Heart left ventricle (tissue), 16 donors: Measurements from ENCODE around the gene HERC2. TPM values are rescaled to one million over a fixed set of nuclear protein-coding genes. Genes with fewer than 3 reads are reported as not detected.

Source experiments
- ATAC-seq, 4 donors: fragments of 200-7000 bp; cut with Tn5 transposase; one replicate each; pipeline ENCODE4 v1.9.1; 2020 to 2022; ENCODE audit warnings: moderate library complexity in 4 of 4, mild to moderate bottlenecking in 3 of 4, moderate number of reproducible peaks in 1 of 4
- DNase-seq, 5 donors: peaks; one replicate each; pipeline ENCODE4 v3.0.0-alpha.2; 2020
- H3K27ac ChIP-seq, 12 donors: fragments of 200-600 bp; sonication (generic) in 4 of 12; one replicate each; pipeline versions ENCODE4 v1.5.0 to v1.8.0; 2016 to 2022; ENCODE audit warnings: mild to moderate bottlenecking in 2 of 12
- H3K27me3 ChIP-seq, 9 donors: fragments of 200-600 bp; sonication (generic) in 2 of 9; one replicate each; pipeline versions ENCODE4 v1.5.1 to v1.8.0; 2016 to 2022; ENCODE audit warnings: mild to moderate bottlenecking in 3 of 9
- H3K36me3 ChIP-seq, 9 donors: fragments of 200-600 bp; sonication (generic) in 2 of 9; one replicate each; pipeline versions ENCODE4 v1.5.0 to v1.8.0; 2018 to 2022; ENCODE audit warnings: mild to moderate bottlenecking in 2 of 9
- H3K4me1 ChIP-seq, 12 donors: fragments of 200-600 bp; sonication (generic) in 4 of 12; one replicate each; pipeline versions ENCODE4 v1.5.0 to v1.8.0; 2016 to 2022; ENCODE audit warnings: mild to moderate bottlenecking in 3 of 12
- H3K4me3 ChIP-seq, 12 donors: fragments of 200-600 bp; sonication (generic) in 4 of 12; one replicate each; pipeline versions ENCODE4 v1.5.0 to v1.8.0; 2017 to 2022; ENCODE audit warnings: mild to moderate bottlenecking in 9 of 12, moderate library complexity in 4 of 12
- H3K9me3 ChIP-seq, 12 donors: fragments of 200-600 bp; sonication (generic) in 4 of 12; one replicate each; pipeline versions ENCODE4 v1.5.0 to v1.8.0; 2016 to 2022; ENCODE audit warnings: mild to moderate bottlenecking in 1 of 12
- POLR2A ChIP-seq, 2 donors: fragments of 450-650 bp; IDR thresholded peaks; one replicate each; pipeline ENCODE4 v1.6.1; 2017; ENCODE audit warnings: antibody characterized with exemption in 2 of 2, mild to moderate bottlenecking in 2 of 2, moderate library complexity in 2 of 2
- WGBS, 4 donors: extraction: QIAGEN DNeasy Blood & Tissue Kit in 2 of 4; methylation state at CpG; one replicate each; pipeline versions ENCODE4 v1.1.5 to v1.1.7; 2013 to 2018; 5-methylcytosine and 5-hydroxymethylcytosine counted together
- intact Hi-C, 10 donors: fragments of 100-400 bp; cut with DNase I; formaldehyde crosslinking; loops; one replicate each; pipeline versions ENCODE4 v1.11.1 to v1.14.2; 2022
- polyA plus RNA-seq, 2 donors: library from polyadenylated mRNA; stranded (reverse); fragments of 200-250 nt; gene quantifications; one replicate each; pipeline ENCODE4 v1.2.3, GENCODE V29; 2013
- total RNA-seq, 9 donors: library from RNA; depleted of rRNA in 2 of 9; stranded (reverse); fragments of >200 nt in 2 of 9; fragmentation: NEBNext Ultra II Directional in 3 of 9; extraction: Animal tissue kit (Norgen Biotek cat#: 25700) in 3 of 9; gene quantifications; one replicate each; pipeline versions ENCODE4 v1.1.0 to v1.2.4, GENCODE V29; 2016 to 2023
- TF ChIP-seq, protein P1 (sequence below), 12 donors: fragments of 200-600 bp; sonication (generic) in 4 of 12; IDR thresholded peaks; one replicate each; pipeline versions ENCODE4 v1.5.0 to v1.8.0; 2018 to 2022; ENCODE audit warnings: antibody characterized with exemption in 12 of 12, mild to moderate bottlenecking in 5 of 12
- donor health status: ischemic (EF 13 %, LVEDD 7.1; RV severe dilation, severe dysfunction).
- donor health status: healthy with polysubstance abuse.
- donor health status: DM: no; HTN: yes; CAD: no.
- donor health status: DM: no; HTN: no; CAD: no.
- donor health status: ischemic (EF 25% LVEDD 6.9; RV normal size, moderate dysfunction).
- donor health status: ischemic (EF 25% LVEDD 5.7; RV mildly dilated, moderate dysfunction).
- donor health status: healthy.
- donor health status: DM: yes; HTN: yes; CAD: no.
- donor health status: ischemic (EF 35%, LVEDD 5.7; RV mildly dilated, moderate dysfunction).
- donor health status: nonischemic (EF 11% LVEDD 7.7; RV severe dilation, severe dysfunction).
- donor health status: DM: yes; HTN: yes; CAD: no.
- donor health status: PGD.
- donor health status: ischemic (EF 29% LVEDD 5.4; RV normal size, mild dysfunction).
- donor health status: nonischemic (EF 23%, LVEDD 6.1; RV moderate dilation, normal function).

The HERC2 gene
- total and polyA plus RNA-seq, 11 donors = 25.9 to 70.5 (median 59.0) TPM

DNA sequence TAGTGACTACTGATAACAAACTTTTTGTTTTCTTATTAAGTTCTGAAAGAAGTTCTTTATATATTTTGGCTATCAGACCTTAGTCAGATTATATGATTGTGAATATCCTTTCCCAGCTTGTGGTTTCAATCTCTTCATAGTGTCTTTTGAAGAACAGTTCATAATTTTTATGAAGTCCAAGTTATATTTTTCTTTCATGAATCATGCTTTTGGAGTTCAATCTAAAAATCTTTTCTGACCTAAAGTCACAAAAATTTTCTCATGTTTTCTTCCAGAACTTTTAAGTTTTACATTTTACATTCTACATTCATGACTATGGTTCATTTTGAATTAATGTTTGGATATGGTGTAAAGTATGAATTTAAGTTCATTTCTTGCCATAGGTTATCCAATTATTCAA, 188.7 kb downstream of the HERC2 start:
- Histone ChIP-seq H3K27me3 (no peaks in the 10 kb centered on the region), H3K27ac (no peak overlapping the region), H3K4me3 (no peak overlapping the region), H3K4me1 (peaks cover 0 to 16% (median 0%) of the 10 kb centered on the region in 12 donors), H3K9me3 (no peaks in the 10 kb centered on the region), H3K36me3 (peaks cover 4 to 76% (median 49%) of the 10 kb centered on the region in 9 donors)
- no peak for ATAC-seq
- intact Hi-C loops = no loop called here
- no peak for DNase-seq
- TF ChIP-seq, protein P1, sequence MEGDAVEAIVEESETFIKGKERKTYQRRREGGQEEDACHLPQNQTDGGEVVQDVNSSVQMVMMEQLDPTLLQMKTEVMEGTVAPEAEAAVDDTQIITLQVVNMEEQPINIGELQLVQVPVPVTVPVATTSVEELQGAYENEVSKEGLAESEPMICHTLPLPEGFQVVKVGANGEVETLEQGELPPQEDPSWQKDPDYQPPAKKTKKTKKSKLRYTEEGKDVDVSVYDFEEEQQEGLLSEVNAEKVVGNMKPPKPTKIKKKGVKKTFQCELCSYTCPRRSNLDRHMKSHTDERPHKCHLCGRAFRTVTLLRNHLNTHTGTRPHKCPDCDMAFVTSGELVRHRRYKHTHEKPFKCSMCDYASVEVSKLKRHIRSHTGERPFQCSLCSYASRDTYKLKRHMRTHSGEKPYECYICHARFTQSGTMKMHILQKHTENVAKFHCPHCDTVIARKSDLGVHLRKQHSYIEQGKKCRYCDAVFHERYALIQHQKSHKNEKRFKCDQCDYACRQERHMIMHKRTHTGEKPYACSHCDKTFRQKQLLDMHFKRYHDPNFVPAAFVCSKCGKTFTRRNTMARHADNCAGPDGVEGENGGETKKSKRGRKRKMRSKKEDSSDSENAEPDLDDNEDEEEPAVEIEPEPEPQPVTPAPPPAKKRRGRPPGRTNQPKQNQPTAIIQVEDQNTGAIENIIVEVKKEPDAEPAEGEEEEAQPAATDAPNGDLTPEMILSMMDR (IDR thresholded peaks at IDR 0.05) = no peak
- TF ChIP-seq POLR2A (IDR thresholded peaks at IDR 0.05) = no peak

DNA sequence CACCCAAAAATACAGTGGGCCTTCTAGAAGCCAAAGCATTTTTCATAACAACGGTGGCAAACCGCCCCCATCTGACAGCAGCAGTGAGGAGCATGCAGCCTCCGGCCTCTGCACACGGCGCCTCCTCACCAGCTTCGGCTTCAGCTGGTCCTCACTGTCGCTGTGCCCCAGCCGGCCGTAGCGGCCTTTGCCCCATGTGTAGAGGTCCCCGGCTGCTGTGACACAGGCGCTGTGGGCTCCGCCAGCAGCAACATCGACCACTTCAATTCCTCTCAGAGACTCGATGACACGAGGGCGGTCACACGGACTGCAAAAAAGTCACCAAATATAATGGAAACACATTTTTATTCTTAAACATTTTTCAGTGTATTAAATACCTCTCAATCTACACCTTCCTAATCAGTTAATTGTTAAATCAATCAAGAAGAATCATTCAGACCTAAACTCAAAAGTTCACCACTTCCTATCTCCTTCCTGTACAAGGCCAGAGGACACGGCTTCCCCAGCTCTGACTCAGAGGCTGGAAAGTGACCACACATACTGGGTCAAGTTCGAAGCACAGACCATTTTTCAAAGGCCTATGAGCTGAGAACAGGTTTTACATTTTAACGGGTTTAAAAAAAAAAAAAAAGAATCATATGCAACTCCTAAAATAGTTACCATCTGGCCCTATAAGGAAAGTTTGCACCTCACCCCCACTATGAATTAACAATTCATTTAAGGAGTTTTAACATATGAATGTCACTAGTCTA, 189.3 kb downstream of the HERC2 start:
- TF ChIP-seq POLR2A (IDR thresholded peaks at IDR 0.05) = no peak
- TF ChIP-seq, protein P1 (IDR thresholded peaks at IDR 0.05) = no peak
- Histone ChIP-seq H3K4me1 (peaks cover 0 to 22% (median 0%) of the 10 kb centered on the region in 12 donors), H3K27me3 (no peaks in the 10 kb centered on the region), H3K27ac (no peak overlapping the region), H3K36me3 (peaks cover 4 to 79% (median 53%) of the 10 kb centered on the region in 9 donors), H3K9me3 (no peaks in the 10 kb centered on the region), H3K4me3 (no peak overlapping the region)
- WGBS, 4 donors = 82 to 87% (median 85%) methylated on average over 21 of the region's 21 CpGs
- intact Hi-C loops = no loop called here
- DNase-seq (peak in 1 of 5 donors; percentile 19), ATAC-seq (no peak)

DNA sequence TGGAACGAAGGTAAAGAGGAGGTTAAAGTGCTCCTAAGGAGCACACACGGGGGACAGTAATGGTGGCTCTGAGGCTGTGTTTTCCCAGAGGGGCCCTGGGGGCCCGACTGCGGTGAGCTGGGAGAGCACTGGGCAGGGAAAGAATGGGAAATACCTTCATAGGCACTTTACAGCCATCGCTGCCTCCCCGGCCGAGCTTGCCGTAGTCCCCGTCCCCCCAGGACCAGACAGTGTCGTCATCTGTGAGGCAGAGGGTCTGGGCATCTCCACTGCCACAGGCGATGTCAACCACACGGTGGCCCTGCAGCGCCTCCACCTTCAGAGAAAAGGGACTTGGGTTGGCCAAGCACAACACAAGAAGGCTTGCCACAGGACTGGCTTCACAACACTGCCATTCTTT, 190.0 kb downstream of the HERC2 start:
- no peak overlapping the region for H3K4me3 ChIP-seq
- no peak for ATAC-seq
- H3K27me3 ChIP-seq = no peaks in the 10 kb centered on the region
- H3K9me3 ChIP-seq = no peaks in the 10 kb centered on the region
- H3K4me1 ChIP-seq = peaks cover 0 to 24% (median 0%) of the 10 kb centered on the region in 12 donors
- intact Hi-C loops = no loop called here
- H3K36me3 ChIP-seq = peaks cover 4 to 78% (median 56%) of the 10 kb centered on the region in 9 donors
- 89 to 90% (median 89%) methylated on average over 11 to 13 of the region's 13 CpGs for WGBS, 4 donors
- no peak for TF ChIP-seq POLR2A (IDR thresholded peaks at IDR 0.05)
- TF ChIP-seq, protein P1 (IDR thresholded peaks at IDR 0.05) = no peak
- peak in 1 of 5 donors; percentile 47 for DNase-seq
- H3K27ac ChIP-seq = no peak overlapping the region

DNA sequence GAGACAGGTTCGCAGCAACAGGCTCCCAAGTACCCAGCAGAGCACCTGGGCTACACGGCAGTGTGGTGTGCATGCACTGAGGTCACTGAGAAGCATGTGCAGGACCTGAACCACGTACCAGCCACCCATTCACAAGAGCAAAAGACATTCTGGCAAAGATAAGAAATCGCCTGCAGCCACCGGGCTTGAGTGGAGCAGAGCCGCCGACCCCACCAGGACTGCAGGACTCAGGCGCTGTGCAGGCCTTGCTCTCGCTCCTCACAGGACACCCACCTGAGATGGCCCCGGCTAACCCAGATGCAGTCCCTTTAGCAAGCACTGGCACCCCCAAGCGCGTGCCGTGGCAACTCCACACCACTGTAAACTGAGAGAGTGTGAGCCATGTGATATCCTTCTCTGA, 190.6 kb downstream of the HERC2 start:
- H3K4me3 ChIP-seq = no peak overlapping the region
- WGBS, 4 donors = 92 to 97% (median 94%) methylated on average over 10 to 13 of the region's 13 CpGs
- peaks cover 0 to 24% (median 0%) of the 10 kb centered on the region in 12 donors for H3K4me1 ChIP-seq
- DNase-seq (peak in 1 of 5 donors; percentile 44), ATAC-seq (no peak)
- H3K36me3 ChIP-seq = peaks cover 4 to 78% (median 56%) of the 10 kb centered on the region in 9 donors
- intact Hi-C loops = no loop called here
- no peaks in the 10 kb centered on the region for H3K9me3 ChIP-seq
- no peak for TF ChIP-seq POLR2A (IDR thresholded peaks at IDR 0.05)
- TF ChIP-seq, protein P1 (IDR thresholded peaks at IDR 0.05) = no peak
- H3K27me3 ChIP-seq = no peaks in the 10 kb centered on the region
- H3K27ac ChIP-seq = no peak overlapping the region
